Measurements from ENCODE around the gene HOXD8. TPM values are rescaled to one million over a fixed set of nuclear protein-coding genes. Genes with fewer than 3 reads are reported as not detected.

Gene HOXD8
- total RNA-seq, 1 experiment from 2014 or later = 11.7 TPM

- no peak for DNase-seq (ENCODE audit: extremely low read depth, low read depth)
Measured at GRCh38 chr2:176169181-176169580, 39.7 kb downstream of the HOXD8 start.

- DNase-seq (ENCODE audit: extremely low read depth, low read depth) = no peak
Measured at GRCh38 chr2:176169711-176170110, 40.2 kb downstream of the HOXD8 start.

GRCh38 chr2:176170602-176171305 lies 41.2 kb downstream of the HOXD8 start:
- DNase-seq (ENCODE audit: extremely low read depth, low read depth) = no peak

GRCh38 chr2:176171351-176172006 lies 42.0 kb downstream of the HOXD8 start:
- no peak for DNase-seq (ENCODE audit: extremely low read depth, low read depth)

GRCh38 chr2:176172007-176172894 lies 42.7 kb downstream of the HOXD8 start:
- DNase-seq (ENCODE audit: extremely low read depth, low read depth) = no peak

GRCh38 chr2:176172895-176173566 lies 43.5 kb downstream of the HOXD8 start:
- no peak for DNase-seq (ENCODE audit: extremely low read depth, low read depth)

- no peak for DNase-seq (ENCODE audit: extremely low read depth, low read depth)
Measured at GRCh38 chr2:176173567-176174381, 44.3 kb downstream of the HOXD8 start.

GRCh38 chr2:176174382-176174823 lies 44.9 kb downstream of the HOXD8 start:
- no peak for DNase-seq (ENCODE audit: extremely low read depth, low read depth)

GRCh38 chr2:176174824-176175708 lies 45.6 kb downstream of the HOXD8 start:
- DNase-seq (ENCODE audit: extremely low read depth, low read depth) = no peak

GRCh38 chr2:176175709-176176607 lies 46.5 kb downstream of the HOXD8 start:
- DNase-seq (ENCODE audit: extremely low read depth, low read depth) = no peak

- DNase-seq (ENCODE audit: extremely low read depth, low read depth) = no peak
Measured at GRCh38 chr2:176177580-176178037, 48.1 kb downstream of the HOXD8 start.

GRCh38 chr2:176178038-176178756 lies 48.7 kb downstream of the HOXD8 start:
- no peak for DNase-seq (ENCODE audit: extremely low read depth, low read depth)

- DNase-seq (ENCODE audit: extremely low read depth, low read depth) = no peak
Measured at GRCh38 chr2:176178757-176179295, 49.3 kb downstream of the HOXD8 start.

- DNase-seq (ENCODE audit: extremely low read depth, low read depth) = no peak
Measured at GRCh38 chr2:176181551-176181950, 52.0 kb downstream of the HOXD8 start.

Measured in NCI-H460 (cell line).